Measurements from ENCODE around the gene MKRN2OS. TPM values are rescaled to one million over a fixed set of nuclear protein-coding genes. Genes with fewer than 3 reads are reported as not detected.
A peak's percentile ranks its signal among the peaks of the same experiment; 100 is the strongest.

MKRN2OS gene
- total RNA-seq, 2 experiments from 2014 or later = not detected

DNA sequence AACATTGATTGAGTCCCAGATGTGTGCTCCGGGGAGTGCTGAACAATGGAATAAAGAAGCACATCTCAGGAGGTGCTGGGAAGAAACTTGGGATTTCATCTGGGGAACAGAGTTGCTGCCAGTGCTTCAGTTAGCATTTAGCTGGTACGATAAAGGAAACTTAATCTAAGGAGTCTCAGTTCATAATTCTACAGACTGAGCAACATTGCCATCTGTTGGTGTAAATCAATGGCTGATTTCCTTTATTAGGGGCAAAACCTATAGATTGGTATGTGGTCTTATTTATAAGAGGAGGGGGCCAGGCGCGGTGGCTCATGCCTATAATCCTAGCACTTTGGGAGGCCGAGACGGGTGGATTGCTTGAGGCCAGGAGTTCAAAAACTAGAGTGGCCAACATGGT lies 8.9 kb downstream of the MKRN2OS start:
- H3K4me2 ChIP-seq (ENCODE audit: low read length) = no peak overlapping the region
- H3K9me3 ChIP-seq (ENCODE audit: low read length) = no peaks in the 10 kb centered on the region
- H3K36me3 ChIP-seq (ENCODE audit: insufficient read depth, low read length) = peaks cover 39% of the 10 kb centered on the region
- no peaks in the 10 kb centered on the region for H3K79me2 ChIP-seq (ENCODE audit: insufficient read depth, low read depth, low read length)
- no peaks in the 10 kb centered on the region for H4K20me1 ChIP-seq (ENCODE audit: insufficient read depth, low read length)
- ChIA-PET CTCF (ENCODE audit: unreplicated experiment) (no interaction called here), POLR2A (interaction anchor here (1.2 kb wide), 1 partner anchor 52 kb away, joined by 3 read pairs; the partner anchor contains the start of gene TSEN2)
- H2AFZ ChIP-seq (ENCODE audit: low read length) = no peak overlapping the region
- intact Hi-C loops (cut with micrococcal nuclease; ENCODE audit: unreplicated experiment) = no loop called here
- no peak for DNase-seq (ENCODE audit: low spot score)
- no peaks in the 10 kb centered on the region for H3K9me2 ChIP-seq (ENCODE audit: insufficient read depth, low read length)
- H3K4me1 ChIP-seq (ENCODE audit: insufficient read depth, low read length, poor library complexity, severe bottlenecking) = no peaks in the 10 kb centered on the region
- BruUV-seq (replicated peaks) = no TSS peak
- no peak overlapping the region for H3K27ac ChIP-seq (ENCODE audit: low read depth, low read length, poor library complexity, severe bottlenecking)
- no peak overlapping the region for H3K4me3 ChIP-seq (ENCODE audit: low read depth, low read length, poor library complexity, severe bottlenecking)
- TF ChIP-seq EZH2phosphoT487 (IDR thresholded peaks at IDR 0.05; ENCODE audit: borderline replicate concordance, low read depth, low read length) = no peak
- TF ChIP-seq, protein P1, sequence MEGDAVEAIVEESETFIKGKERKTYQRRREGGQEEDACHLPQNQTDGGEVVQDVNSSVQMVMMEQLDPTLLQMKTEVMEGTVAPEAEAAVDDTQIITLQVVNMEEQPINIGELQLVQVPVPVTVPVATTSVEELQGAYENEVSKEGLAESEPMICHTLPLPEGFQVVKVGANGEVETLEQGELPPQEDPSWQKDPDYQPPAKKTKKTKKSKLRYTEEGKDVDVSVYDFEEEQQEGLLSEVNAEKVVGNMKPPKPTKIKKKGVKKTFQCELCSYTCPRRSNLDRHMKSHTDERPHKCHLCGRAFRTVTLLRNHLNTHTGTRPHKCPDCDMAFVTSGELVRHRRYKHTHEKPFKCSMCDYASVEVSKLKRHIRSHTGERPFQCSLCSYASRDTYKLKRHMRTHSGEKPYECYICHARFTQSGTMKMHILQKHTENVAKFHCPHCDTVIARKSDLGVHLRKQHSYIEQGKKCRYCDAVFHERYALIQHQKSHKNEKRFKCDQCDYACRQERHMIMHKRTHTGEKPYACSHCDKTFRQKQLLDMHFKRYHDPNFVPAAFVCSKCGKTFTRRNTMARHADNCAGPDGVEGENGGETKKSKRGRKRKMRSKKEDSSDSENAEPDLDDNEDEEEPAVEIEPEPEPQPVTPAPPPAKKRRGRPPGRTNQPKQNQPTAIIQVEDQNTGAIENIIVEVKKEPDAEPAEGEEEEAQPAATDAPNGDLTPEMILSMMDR (conservative IDR thresholded peaks at IDR 0.05; ENCODE audit: low read length) = 0 out of 2 replicates have a peak, but pooled peaks have one; percentile 14

DNA sequence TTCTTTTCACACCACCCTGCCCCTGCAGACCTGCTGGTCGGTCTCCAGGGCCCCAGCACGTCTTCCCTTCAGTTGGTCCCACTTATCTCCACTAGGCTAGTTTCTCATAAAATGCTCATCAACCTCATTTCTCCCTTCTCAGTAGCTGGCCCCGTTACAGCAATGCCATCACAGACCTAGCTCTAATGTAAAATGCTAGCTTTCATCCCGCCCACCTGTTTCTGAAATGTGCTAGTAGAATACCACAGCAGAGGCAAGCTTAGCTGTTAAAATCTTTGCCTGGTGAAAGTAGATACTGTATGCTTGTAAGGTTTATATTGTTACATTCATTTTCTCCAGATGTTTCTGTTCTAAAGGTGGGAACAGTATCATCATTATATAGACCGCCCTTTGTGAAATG lies 13.1 kb downstream of the MKRN2OS start:
- Histone ChIP-seq H2AFZ (ENCODE audit: low read length) (no peak overlapping the region), H3K36me3 (ENCODE audit: insufficient read depth, low read length) (peaks cover 67% of the 10 kb centered on the region), H4K20me1 (ENCODE audit: insufficient read depth, low read length) (no peaks in the 10 kb centered on the region), H3K9me2 (ENCODE audit: insufficient read depth, low read length) (no peaks in the 10 kb centered on the region), H3K4me1 (ENCODE audit: insufficient read depth, low read length, poor library complexity, severe bottlenecking) (no peaks in the 10 kb centered on the region), H3K27ac (ENCODE audit: low read depth, low read length, poor library complexity, severe bottlenecking) (no peak overlapping the region), H3K79me2 (ENCODE audit: insufficient read depth, low read depth, low read length) (no peaks in the 10 kb centered on the region), H3K4me3 (ENCODE audit: low read depth, low read length, poor library complexity, severe bottlenecking) (no peak overlapping the region), H3K4me2 (ENCODE audit: low read length) (no peak overlapping the region), H3K9me3 (ENCODE audit: low read length) (no peaks in the 10 kb centered on the region)
- TF ChIP-seq, protein P1 (conservative IDR thresholded peaks at IDR 0.05; ENCODE audit: low read length) = no peak
- no peak for TF ChIP-seq EZH2phosphoT487 (IDR thresholded peaks at IDR 0.05; ENCODE audit: borderline replicate concordance, low read depth, low read length)
- intact Hi-C loops (cut with micrococcal nuclease; ENCODE audit: unreplicated experiment) = no loop called here
- DNase-seq (ENCODE audit: low spot score) = no peak
- ChIA-PET POLR2A (no interaction called here), CTCF (ENCODE audit: unreplicated experiment) (no interaction called here)
- no TSS peak for BruUV-seq (replicated peaks)

DNA sequence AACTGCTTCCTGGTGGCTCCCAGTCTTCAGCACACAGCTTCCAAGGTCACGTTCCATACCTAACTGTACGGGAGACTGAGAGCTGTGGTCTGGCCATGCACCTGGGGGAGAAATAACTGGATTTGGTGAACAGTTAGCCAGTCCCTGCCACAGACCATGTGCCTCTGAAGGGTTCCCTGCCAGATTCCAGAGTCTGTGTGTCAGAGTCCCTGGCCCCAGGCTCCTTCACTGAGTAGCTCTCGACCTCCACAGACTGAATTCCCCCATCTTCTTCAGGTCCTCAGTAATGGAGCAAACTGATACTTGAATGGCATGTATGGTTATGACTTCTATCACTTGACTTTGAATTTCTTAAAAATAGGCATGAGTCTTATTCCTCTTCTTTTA lies 17.5 kb downstream of the MKRN2OS start:
- peaks cover 90% of the 10 kb centered on the region for H3K36me3 ChIP-seq (ENCODE audit: insufficient read depth, low read length)
- ChIA-PET POLR2A (no interaction called here), CTCF (ENCODE audit: unreplicated experiment) (no interaction called here)
- H3K27ac ChIP-seq (ENCODE audit: low read depth, low read length, poor library complexity, severe bottlenecking) = no peak overlapping the region
- no peak for DNase-seq (ENCODE audit: low spot score)
- TF ChIP-seq EZH2phosphoT487 (IDR thresholded peaks at IDR 0.05; ENCODE audit: borderline replicate concordance, low read depth, low read length) = no peak
- TF ChIP-seq, protein P1 (conservative IDR thresholded peaks at IDR 0.05; ENCODE audit: low read length) = no peak
- H3K4me2 ChIP-seq (ENCODE audit: low read length) = no peak overlapping the region
- no peaks in the 10 kb centered on the region for H3K9me2 ChIP-seq (ENCODE audit: insufficient read depth, low read length)
- no peak overlapping the region for H2AFZ ChIP-seq (ENCODE audit: low read length)
- intact Hi-C loops (cut with micrococcal nuclease; ENCODE audit: unreplicated experiment) = no loop called here
- H3K9me3 ChIP-seq (ENCODE audit: low read length) = no peaks in the 10 kb centered on the region
- H4K20me1 ChIP-seq (ENCODE audit: insufficient read depth, low read length) = no peaks in the 10 kb centered on the region
- no peaks in the 10 kb centered on the region for H3K4me1 ChIP-seq (ENCODE audit: insufficient read depth, low read length, poor library complexity, severe bottlenecking)
- no peak overlapping the region for H3K4me3 ChIP-seq (ENCODE audit: low read depth, low read length, poor library complexity, severe bottlenecking)
- no TSS peak for BruUV-seq (replicated peaks)
- no peaks in the 10 kb centered on the region for H3K79me2 ChIP-seq (ENCODE audit: insufficient read depth, low read depth, low read length)

Measured in OCI-LY7 (cell line).